ENCODE measurements around the gene TLK2.
"Not testable (repeated sequence)": the region's sequence is repeated elsewhere in the genome, so short reads cannot be mapped to it uniquely, and the experiment has no call there.

TLK2 gene

GRCh38 chr17:62454111-62454510 is 24.5 kb upstream of the TLK2 start:
- peaks cover 58% of the 10 kb centered on the region for H3K4me1 ChIP-seq (ENCODE audit: low read length)

GRCh38 chr17:62456016-62456415 is 22.6 kb upstream of the TLK2 start:
- Histone ChIP-seq H3K4me1 (ENCODE audit: low read length) (peaks cover 69% of the 10 kb centered on the region), H4K20me1 (ENCODE audit: insufficient read depth, low read length) (no peaks in the 10 kb centered on the region), H3K4me3 (ENCODE audit: low read length) (no peak overlapping the region), H3K79me2 (ENCODE audit: low read length) (no peaks in the 10 kb centered on the region), H3K36me3 (replicated peaks; ENCODE audit: low read depth, low read length) (no peaks in the 10 kb centered on the region), H3K9ac (ENCODE audit: low read length) (no peak overlapping the region), H3K9me3 (ENCODE audit: insufficient read depth, low read length) (no peaks in the 10 kb centered on the region), H2AFZ (ENCODE audit: low read depth, low read length) (no peak overlapping the region), H3K27me3 (ENCODE audit: low read depth, low read length) (no peaks in the 10 kb centered on the region), H3K4me2 (ENCODE audit: low read length) (no peak overlapping the region), H3K27ac (ENCODE audit: low read length) (no peak overlapping the region)
- TF ChIP-seq EZH2phosphoT487 (IDR thresholded peaks at IDR 0.05; ENCODE audit: low read depth): no peak
- TF ChIP-seq, protein P1, sequence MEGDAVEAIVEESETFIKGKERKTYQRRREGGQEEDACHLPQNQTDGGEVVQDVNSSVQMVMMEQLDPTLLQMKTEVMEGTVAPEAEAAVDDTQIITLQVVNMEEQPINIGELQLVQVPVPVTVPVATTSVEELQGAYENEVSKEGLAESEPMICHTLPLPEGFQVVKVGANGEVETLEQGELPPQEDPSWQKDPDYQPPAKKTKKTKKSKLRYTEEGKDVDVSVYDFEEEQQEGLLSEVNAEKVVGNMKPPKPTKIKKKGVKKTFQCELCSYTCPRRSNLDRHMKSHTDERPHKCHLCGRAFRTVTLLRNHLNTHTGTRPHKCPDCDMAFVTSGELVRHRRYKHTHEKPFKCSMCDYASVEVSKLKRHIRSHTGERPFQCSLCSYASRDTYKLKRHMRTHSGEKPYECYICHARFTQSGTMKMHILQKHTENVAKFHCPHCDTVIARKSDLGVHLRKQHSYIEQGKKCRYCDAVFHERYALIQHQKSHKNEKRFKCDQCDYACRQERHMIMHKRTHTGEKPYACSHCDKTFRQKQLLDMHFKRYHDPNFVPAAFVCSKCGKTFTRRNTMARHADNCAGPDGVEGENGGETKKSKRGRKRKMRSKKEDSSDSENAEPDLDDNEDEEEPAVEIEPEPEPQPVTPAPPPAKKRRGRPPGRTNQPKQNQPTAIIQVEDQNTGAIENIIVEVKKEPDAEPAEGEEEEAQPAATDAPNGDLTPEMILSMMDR (IDR thresholded peaks at IDR 0.05; ENCODE audit: low read depth, low read length): no peak

More at GRCh38 chr17:62454111-62454510, 24.5 kb upstream of the TLK2 start:
- H3K4me2 ChIP-seq (ENCODE audit: low read length): peak overlapping the region; percentile 77
- H3K27ac ChIP-seq (ENCODE audit: low read length): peak overlapping the region; percentile 96
- H3K79me2 ChIP-seq (ENCODE audit: low read length); H4K20me1 ChIP-seq (ENCODE audit: insufficient read depth, low read length); H2AFZ ChIP-seq (ENCODE audit: low read depth, low read length); H3K27me3 ChIP-seq (ENCODE audit: low read depth, low read length); H3K9me3 ChIP-seq (ENCODE audit: insufficient read depth, low read length); H3K36me3 ChIP-seq (replicated peaks; ENCODE audit: low read depth, low read length): not testable (repeated sequence)
- peak overlapping the region; percentile 65 for H3K9ac ChIP-seq (ENCODE audit: low read length)
- H3K4me3 ChIP-seq (ENCODE audit: low read length): peak overlapping the region; percentile 47

- H3K9me3 ChIP-seq (ENCODE audit: insufficient read depth, low read length); H4K20me1 ChIP-seq (ENCODE audit: insufficient read depth, low read length); H3K79me2 ChIP-seq (ENCODE audit: low read length); H3K36me3 ChIP-seq (replicated peaks; ENCODE audit: low read depth, low read length); H3K27me3 ChIP-seq (ENCODE audit: low read depth, low read length): not testable (repeated sequence)
- peak overlapping the region; percentile 83 for H3K4me3 ChIP-seq (ENCODE audit: low read length)
- peak overlapping the region; percentile 99 for H3K4me2 ChIP-seq (ENCODE audit: low read length)
- H2AFZ ChIP-seq (ENCODE audit: low read depth, low read length): peak overlapping the region; percentile 74; the same call in 1 of the 2 replicates
- H3K27ac ChIP-seq (ENCODE audit: low read length): peak overlapping the region; percentile 96
- H3K4me1 ChIP-seq (ENCODE audit: low read length): peaks cover 62% of the 10 kb centered on the region
- peak overlapping the region; percentile 94 for H3K9ac ChIP-seq (ENCODE audit: low read length)
Observed at GRCh38 chr17:62458483-62458882, 20.1 kb upstream of the TLK2 start.

DNA sequence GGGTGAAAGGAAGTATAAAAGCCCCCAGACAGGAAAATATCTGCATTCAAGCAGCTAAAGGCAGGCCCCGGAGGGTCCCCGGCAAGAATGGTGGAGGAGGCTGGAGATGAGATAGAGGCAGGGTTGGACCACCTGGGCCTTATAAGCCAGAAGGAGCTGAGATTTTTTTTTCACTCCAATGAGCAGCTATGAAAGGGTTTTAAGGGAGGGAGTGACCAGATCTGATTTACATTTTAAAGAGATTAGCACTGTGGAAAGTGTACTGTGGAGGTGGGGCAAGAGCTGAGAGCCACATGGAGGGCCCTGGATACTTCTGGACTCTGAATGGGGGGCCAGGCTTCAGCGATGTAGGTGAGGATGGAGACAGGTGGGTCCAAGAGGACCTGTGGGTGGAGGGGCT is 14.2 kb upstream of the TLK2 start:
- not testable (repeated sequence) for H4K20me1 ChIP-seq (ENCODE audit: insufficient read depth, low read length); H3K79me2 ChIP-seq (ENCODE audit: low read length); H3K36me3 ChIP-seq (replicated peaks; ENCODE audit: low read depth, low read length); H3K9me3 ChIP-seq (ENCODE audit: insufficient read depth, low read length); H3K9ac ChIP-seq (ENCODE audit: low read length); H2AFZ ChIP-seq (ENCODE audit: low read depth, low read length); H3K27ac ChIP-seq (ENCODE audit: low read length); H3K4me3 ChIP-seq (ENCODE audit: low read length); H3K4me2 ChIP-seq (ENCODE audit: low read length); H3K27me3 ChIP-seq (ENCODE audit: low read depth, low read length)
- peaks cover 19% of the 10 kb centered on the region for H3K4me1 ChIP-seq (ENCODE audit: low read length)

GRCh38 chr17:62465271-62465670 is 13.4 kb upstream of the TLK2 start:
- not testable (repeated sequence) for H3K9me3 ChIP-seq (ENCODE audit: insufficient read depth, low read length); H3K4me2 ChIP-seq (ENCODE audit: low read length); H3K79me2 ChIP-seq (ENCODE audit: low read length); H3K4me3 ChIP-seq (ENCODE audit: low read length); H3K27me3 ChIP-seq (ENCODE audit: low read depth, low read length); H3K9ac ChIP-seq (ENCODE audit: low read length); H4K20me1 ChIP-seq (ENCODE audit: insufficient read depth, low read length); H3K36me3 ChIP-seq (replicated peaks; ENCODE audit: low read depth, low read length); H3K27ac ChIP-seq (ENCODE audit: low read length); H2AFZ ChIP-seq (ENCODE audit: low read depth, low read length)
- H3K4me1 ChIP-seq (ENCODE audit: low read length): peaks cover 13% of the 10 kb centered on the region

DNA sequence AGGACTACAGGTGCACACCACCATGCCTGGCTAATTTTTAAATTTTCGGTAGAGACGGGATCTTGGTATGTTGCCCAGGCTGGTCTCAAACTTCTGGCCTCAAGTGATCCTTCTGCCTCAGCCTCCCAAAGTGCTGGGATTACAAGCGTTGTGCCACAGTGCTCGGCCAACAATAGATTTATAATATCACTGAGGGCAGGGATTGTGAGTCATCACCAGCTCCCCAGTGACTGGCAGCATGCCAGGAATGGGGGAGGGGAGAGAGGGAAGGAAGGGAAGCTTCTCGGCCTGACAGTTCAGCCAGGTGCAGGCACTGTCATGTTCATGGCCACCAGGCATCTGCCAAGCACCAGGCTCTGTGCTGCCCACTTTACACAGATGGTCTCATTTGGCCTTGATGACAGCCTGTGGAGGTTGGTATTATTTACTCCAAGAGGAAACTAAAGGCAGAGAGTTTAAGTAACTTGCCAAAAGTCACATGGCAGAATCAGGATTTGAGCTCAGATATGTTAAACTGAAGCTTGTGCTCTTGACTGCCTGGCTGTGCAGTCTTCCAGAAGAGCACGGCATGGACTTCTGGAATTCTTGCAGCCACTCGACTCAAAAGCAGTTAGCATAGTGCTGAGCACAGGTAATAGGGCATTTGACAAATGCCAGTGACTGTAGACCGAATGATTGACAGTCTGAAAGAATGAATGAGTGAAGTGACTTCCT is 7.8 kb upstream of the TLK2 start:
- not testable (repeated sequence) for H3K9ac ChIP-seq (ENCODE audit: low read length); H3K36me3 ChIP-seq (replicated peaks; ENCODE audit: low read depth, low read length); H3K4me3 ChIP-seq (ENCODE audit: low read length); H3K79me2 ChIP-seq (ENCODE audit: low read length); H3K4me1 ChIP-seq (ENCODE audit: low read length); H3K4me2 ChIP-seq (ENCODE audit: low read length); H2AFZ ChIP-seq (ENCODE audit: low read depth, low read length); H3K9me3 ChIP-seq (ENCODE audit: insufficient read depth, low read length); H4K20me1 ChIP-seq (ENCODE audit: insufficient read depth, low read length); H3K27me3 ChIP-seq (ENCODE audit: low read depth, low read length); H3K27ac ChIP-seq (ENCODE audit: low read length)

GRCh38 chr17:62471380-62471880 is 7.2 kb upstream of the TLK2 start:
- H3K9me3 ChIP-seq (ENCODE audit: insufficient read depth, low read length): not testable (repeated sequence)

DNA sequence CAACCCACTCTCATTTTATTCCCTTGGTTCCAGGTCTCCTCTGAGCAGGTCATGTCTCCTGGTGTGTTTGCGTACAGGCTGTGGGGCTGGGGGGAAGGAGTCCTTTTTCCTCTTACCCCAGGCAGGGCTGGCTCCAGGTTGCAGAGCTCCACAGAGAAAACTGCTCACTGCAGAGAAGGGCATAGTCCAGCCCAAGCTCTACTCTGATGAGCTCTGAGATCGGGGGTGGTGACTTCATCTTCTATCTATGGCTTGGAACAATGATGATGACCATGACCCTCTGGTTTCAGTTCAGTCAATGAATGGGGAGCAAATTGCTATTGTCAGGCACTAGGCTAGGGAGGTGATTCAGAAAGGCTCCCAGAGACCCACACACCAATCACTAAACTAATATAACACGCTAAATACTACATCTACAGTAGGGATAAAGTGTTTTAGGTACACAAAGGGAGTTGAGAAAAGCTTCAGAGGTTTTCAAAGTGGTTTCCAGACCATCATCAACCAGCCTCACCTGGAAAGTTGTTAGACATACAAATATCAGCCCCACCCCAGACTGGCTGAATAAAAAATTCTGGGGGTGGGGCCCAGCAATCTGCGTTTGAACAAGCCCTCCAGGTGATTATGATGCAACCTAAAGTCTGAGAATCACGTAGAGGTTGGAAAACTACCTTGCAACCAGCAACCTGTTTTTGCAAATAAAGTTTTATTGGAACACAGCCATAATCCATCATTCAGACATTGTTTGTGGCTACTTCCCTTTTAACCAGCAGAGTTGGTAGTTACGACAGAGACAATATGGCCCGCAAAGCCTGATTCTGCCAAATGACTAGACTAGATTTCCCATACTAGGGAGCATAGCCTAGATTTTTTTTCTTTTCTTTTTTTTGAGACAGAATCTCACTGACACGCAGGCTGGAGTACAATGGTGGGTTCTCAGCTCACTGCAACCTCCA is 5.3 kb upstream of the TLK2 start:
- not testable (repeated sequence) for H4K20me1 ChIP-seq (ENCODE audit: insufficient read depth, low read length); H2AFZ ChIP-seq (ENCODE audit: low read depth, low read length); H3K27me3 ChIP-seq (ENCODE audit: low read depth, low read length); H3K4me3 ChIP-seq (ENCODE audit: low read length); H3K9ac ChIP-seq (ENCODE audit: low read length); H3K27ac ChIP-seq (ENCODE audit: low read length); H3K9me3 ChIP-seq (ENCODE audit: insufficient read depth, low read length); H3K4me2 ChIP-seq (ENCODE audit: low read length); H3K36me3 ChIP-seq (replicated peaks; ENCODE audit: low read depth, low read length); H3K4me1 ChIP-seq (ENCODE audit: low read length)
- H3K79me2 ChIP-seq (ENCODE audit: low read length): peaks cover 19% of the 10 kb centered on the region

More at GRCh38 chr17:62471380-62471880, 7.2 kb upstream of the TLK2 start:
- not testable (repeated sequence) for H3K4me2 ChIP-seq (ENCODE audit: low read length); H4K20me1 ChIP-seq (ENCODE audit: insufficient read depth, low read length); H3K79me2 ChIP-seq (ENCODE audit: low read length); H3K36me3 ChIP-seq (replicated peaks; ENCODE audit: low read depth, low read length); H3K27ac ChIP-seq (ENCODE audit: low read length); H3K9ac ChIP-seq (ENCODE audit: low read length); H2AFZ ChIP-seq (ENCODE audit: low read depth, low read length); H3K4me1 ChIP-seq (ENCODE audit: low read length); H3K27me3 ChIP-seq (ENCODE audit: low read depth, low read length); H3K4me3 ChIP-seq (ENCODE audit: low read length)
